H1 (cell line): ENCODE data around the gene ZSWIM6.

ENCODE experiments used
- CBX5 ChIP-seq: fragments of 300-800, 300-1000 bp; sonication (generic); IDR thresholded peaks from 2 replicates; pipeline ENCODE4 v1.7.1; 2016; ENCODE audit warnings: antibody characterized with exemption, low read length, low read depth
- CHD2 ChIP-seq: IDR thresholded peaks from 2 replicates; pipeline ENCODE4 v1.6.1; 2012; ENCODE audit warnings: low read length, improper control_type of control experiment
- CTCF ChIP-seq, 3 experiments: IDR thresholded peaks; 1 replicate in 2 of 3; 2 replicates in 1 of 3; pipeline versions ENCODE4 v1.5.1 to v1.6.1; 2011; ENCODE audit warnings: low read length in 3 of 3, mild to moderate bottlenecking in 3 of 3, inconsistent platforms in 2 of 3, low read depth in 1 of 3, moderate library complexity in 1 of 3; ENCODE audit not compliant: insufficient read depth in 1 of 3; ENCODE audit errors: control extremely low read depth in 1 of 3
- EP300 ChIP-seq, 2 experiments: IDR thresholded peaks; 1 replicate in 1 of 2; 2 replicates in 1 of 2; pipeline ENCODE4 v1.6.1; 2011 to 2012; ENCODE audit warnings: low read depth in 2 of 2, low read length in 2 of 2, mild to moderate bottlenecking in 2 of 2, borderline replicate concordance in 1 of 2, inconsistent platforms in 1 of 2, moderate library complexity in 1 of 2
- GTF2F1 ChIP-seq: IDR thresholded peaks from 2 replicates; pipeline ENCODE4 v1.6.1; 2012; ENCODE audit warnings: low read depth, low read length, improper control_type of control experiment, borderline replicate concordance
- HDAC6 ChIP-seq: IDR thresholded peaks from one replicate; pipeline ENCODE4 v1.7.1; 2012; ENCODE audit warnings: low read depth, mild to moderate bottlenecking, inconsistent platforms, low read length, moderate library complexity
- JUN ChIP-seq: IDR thresholded peaks from 2 replicates; pipeline ENCODE4 v1.6.1; 2011; ENCODE audit warnings: low read depth, mild to moderate bottlenecking, improper control_type of control experiment, low read length
- KDM5A ChIP-seq: fragments of 200-600 bp; IDR thresholded peaks from 2 replicates; pipeline ENCODE4 v1.7.1; 2012; ENCODE audit warnings: mild to moderate bottlenecking, low read length, inconsistent platforms, mixed read lengths
- POLR2A ChIP-seq, 2 experiments: IDR thresholded peaks; 1 replicate in 1 of 2; 2 replicates in 1 of 2; pipeline ENCODE4 v1.6.1; 2011; ENCODE audit warnings: low read depth in 2 of 2, low read length in 2 of 2, mild to moderate bottlenecking in 2 of 2; ENCODE audit errors: control extremely low read depth in 1 of 2
- RAD21 ChIP-seq, 2 experiments: IDR thresholded peaks in 1 of 2; conservative IDR thresholded peaks in 1 of 2; 2 replicates each; pipeline ENCODE4 v1.6.1; 2011; ENCODE audit warnings: low read depth in 2 of 2, low read length in 2 of 2, improper control_type of control experiment in 1 of 2, inconsistent platforms in 1 of 2, mild to moderate bottlenecking in 1 of 2, moderate library complexity in 1 of 2
- RBBP5 ChIP-seq: IDR thresholded peaks from 2 replicates; pipeline ENCODE4 v1.7.1; 2012; ENCODE audit warnings: low read depth, mild to moderate bottlenecking, inconsistent platforms, low read length, moderate library complexity, borderline replicate concordance
- SIN3A ChIP-seq, 2 experiments: IDR thresholded peaks in 1 of 2; conservative IDR thresholded peaks in 1 of 2; 2 replicates each; pipeline ENCODE4 v1.6.1; 2011 to 2012; ENCODE audit warnings: low read length in 2 of 2, improper control_type of control experiment in 1 of 2, low read depth in 1 of 2, mild to moderate bottlenecking in 1 of 2
- SRF ChIP-seq: IDR thresholded peaks from 2 replicates; pipeline ENCODE4 v1.6.1; 2011; ENCODE audit warnings: mild to moderate bottlenecking, low read depth, low read length, moderate library complexity
- TCF12 ChIP-seq: IDR thresholded peaks from 2 replicates; pipeline ENCODE4 v1.6.1; 2011; ENCODE audit warnings: low read depth, mild to moderate bottlenecking, low read length

- TF ChIP-seq SRF (no peak), CHD2 (no peak), CTCF (IDR thresholded peaks at IDR 0.05; ENCODE audit: control extremely low read depth in 1 of 3, insufficient read depth in 1 of 3, low read depth in 1 of 3, low read length in 3 of 3) (no peak), HDAC6 (no peak), POLR2A (IDR thresholded peaks at IDR 0.05; ENCODE audit: control extremely low read depth in 1 of 2, low read depth in 2 of 2, low read length in 2 of 2) (no peak), RAD21 (IDR thresholded peaks at IDR 0.05 in 1 of 2, conservative IDR thresholded peaks at IDR 0.05 in 1 of 2; ENCODE audit: low read depth in 2 of 2, low read length in 2 of 2) (no peak), EP300 (IDR thresholded peaks at IDR 0.05; ENCODE audit: borderline replicate concordance in 1 of 2, low read depth in 2 of 2, low read length in 2 of 2) (no peak), CBX5 (no peak), GTF2F1 (no peak), RBBP5 (peak; percentile 39; the same call in 1 of the 2 replicates), SIN3A (conservative IDR thresholded peaks at IDR 0.05 in 1 of 2, IDR thresholded peaks at IDR 0.05 in 1 of 2; ENCODE audit: low read depth in 1 of 2, low read length in 2 of 2) (0 out of 4 replicates have a peak, but pooled peaks of 1 of the 2 experiments have one; percentile 44), KDM5A (no peak), JUN (no peak), TCF12 (no peak)
These were observed 1.7 kb upstream of the ZSWIM6 start for GRCh38 chr5:61330341-61330844.
